GM12865 (cell line): ENCODE results near the gene FUBP3.

Experiments
- DNase-seq: peaks from one replicate; pipeline ENCODE4 v3.0.0; 2010; ENCODE audit warnings: low read depth
- H3K4me3 ChIP-seq: 2 replicates; pipeline ENCODE4 v1.5.1; 2011; ENCODE audit warnings: mild to moderate bottlenecking, low read depth, low read length, control low read depth
- CTCF ChIP-seq: IDR thresholded peaks from 2 replicates; pipeline ENCODE4 v1.5.1; 2011; ENCODE audit warnings: low read length, control low read depth, low read depth, inconsistent platforms; ENCODE audit not compliant: insufficient read depth; ENCODE audit errors: missing control alignments

Gene FUBP3

GRCh38 chr9:130633336-130634190 is 54.2 kb downstream of the FUBP3 start:
- no peak for DNase-seq
- TF ChIP-seq CTCF = no peak
- no peak overlapping the region for H3K4me3 ChIP-seq

- no peak for DNase-seq
- TF ChIP-seq CTCF = no peak
- no peak overlapping the region for H3K4me3 ChIP-seq
Observed at GRCh38 chr9:130634191-130634768, 54.9 kb downstream of the FUBP3 start.

GRCh38 chr9:130634801-130635200 is 55.4 kb downstream of the FUBP3 start:
- no peak overlapping the region for H3K4me3 ChIP-seq
- DNase-seq = no peak
- TF ChIP-seq CTCF = no peak

- TF ChIP-seq CTCF = no peak
- DNase-seq = no peak
Observed at GRCh38 chr9:130635306-130635705, 55.9 kb downstream of the FUBP3 start.

GRCh38 chr9:130635721-130636647 is 56.6 kb downstream of the FUBP3 start:
- DNase-seq = no peak
- no peak overlapping the region for H3K4me3 ChIP-seq
- TF ChIP-seq CTCF = no peak

More at GRCh38 chr9:130635306-130635705, 55.9 kb downstream of the FUBP3 start:
- no peak overlapping the region for H3K4me3 ChIP-seq

GRCh38 chr9:130636648-130637020 is 57.3 kb downstream of the FUBP3 start:
- H3K4me3 ChIP-seq = no peak overlapping the region
- no peak for TF ChIP-seq CTCF
- DNase-seq = no peak
